NT2/D1 (cell line): ENCODE measurements around the gene ZCCHC2.

Experiments
- YY1 ChIP-seq: IDR thresholded peaks from 2 replicates; pipeline ENCODE4 v1.6.1; 2011; ENCODE audit not compliant: insufficient read length, insufficient read depth
- ZNF274 ChIP-seq: IDR thresholded peaks from 2 replicates; pipeline ENCODE4 v1.6.1; 2011; ENCODE audit warnings: mild to moderate bottlenecking, low read depth, low read length

- no peak for TF ChIP-seq ZNF274
- no peak for TF ChIP-seq YY1
Observed at GRCh38 chr18:62555135-62555534, 32.3 kb downstream of the ZCCHC2 start.
